DMS114 treated with DMSO at 0.1 percent for 48 hours (cell line): Measurements from ENCODE around the gene SLAMF7.

Experiments used
- DNase-seq: peaks from one replicate; lab custom pipeline; 2025; ENCODE audit not compliant: unreplicated experiment; lab: John Stamatoyannopoulos, UW

SLAMF7 gene

DNA sequence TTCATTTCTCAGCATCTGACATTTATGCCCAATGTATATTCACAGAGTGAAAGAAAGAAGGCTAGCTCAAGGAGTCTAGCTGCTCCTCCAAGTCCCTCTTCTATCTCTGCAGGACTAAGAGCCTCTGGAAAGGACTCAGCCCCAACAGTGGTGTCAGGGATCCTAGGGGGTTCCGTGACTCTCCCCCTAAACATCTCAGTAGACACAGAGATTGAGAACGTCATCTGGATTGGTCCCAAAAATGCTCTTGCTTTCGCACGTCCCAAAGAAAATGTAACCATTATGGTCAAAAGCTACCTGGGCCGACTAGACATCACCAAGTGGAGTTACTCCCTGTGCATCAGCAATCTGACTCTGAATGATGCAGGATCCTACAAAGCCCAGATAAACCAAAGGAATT is 60.6 kb downstream of the SLAMF7 start:
- DNase-seq: no peak

DNA sequence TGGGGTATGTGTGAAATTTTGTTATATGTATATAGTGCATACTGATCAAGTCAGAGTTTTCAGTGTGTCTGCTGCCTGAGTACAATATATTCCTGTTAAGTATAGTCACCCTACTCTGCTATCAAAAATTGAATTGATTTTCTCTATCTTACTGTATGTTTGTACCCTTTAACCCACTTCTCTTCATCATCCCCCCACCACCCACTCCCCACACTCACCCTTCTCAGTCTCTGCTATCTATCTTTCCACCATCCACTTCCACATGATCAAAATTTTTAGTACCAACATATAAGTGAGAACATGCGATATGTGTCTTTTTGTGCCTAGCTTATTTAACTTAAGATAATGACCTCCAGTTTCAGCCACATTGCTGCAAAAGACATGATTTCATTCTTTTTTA is 61.1 kb downstream of the SLAMF7 start:
- no peak for DNase-seq

DNA sequence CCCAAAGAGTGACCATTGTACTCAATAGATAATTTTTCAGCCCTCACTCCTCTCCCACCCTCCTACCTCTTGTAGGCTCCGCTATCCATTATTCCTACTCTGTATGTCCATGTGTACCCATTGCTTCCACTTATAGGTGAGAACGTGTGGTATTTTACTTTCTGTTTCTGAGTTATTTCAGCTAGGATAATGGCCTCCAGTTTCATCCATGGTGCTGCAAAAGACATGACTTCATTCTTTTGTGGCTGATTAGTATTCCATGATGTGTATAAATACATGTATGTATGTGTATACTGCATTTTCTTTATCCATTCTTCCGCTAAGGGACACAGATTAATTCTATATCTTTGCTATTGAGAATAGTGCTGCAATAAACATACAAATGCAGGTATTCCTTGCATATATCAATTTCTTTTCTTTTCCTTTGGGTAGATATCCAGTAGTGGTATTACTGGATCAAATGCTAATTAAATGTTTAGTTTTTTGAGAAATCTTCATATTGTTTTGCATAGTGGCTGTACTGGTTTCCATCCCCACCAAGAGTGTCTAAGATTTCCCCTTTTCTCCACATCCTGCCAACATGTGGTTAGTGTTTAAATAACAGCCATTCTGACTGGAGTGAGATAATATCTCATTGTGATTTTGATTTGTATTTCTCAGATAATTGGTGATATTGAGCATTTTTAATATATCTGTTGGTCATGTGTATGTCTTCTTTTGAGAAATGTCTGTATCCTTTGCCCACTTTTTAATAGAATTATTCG is 61.8 kb downstream of the SLAMF7 start:
- no peak for DNase-seq

DNA sequence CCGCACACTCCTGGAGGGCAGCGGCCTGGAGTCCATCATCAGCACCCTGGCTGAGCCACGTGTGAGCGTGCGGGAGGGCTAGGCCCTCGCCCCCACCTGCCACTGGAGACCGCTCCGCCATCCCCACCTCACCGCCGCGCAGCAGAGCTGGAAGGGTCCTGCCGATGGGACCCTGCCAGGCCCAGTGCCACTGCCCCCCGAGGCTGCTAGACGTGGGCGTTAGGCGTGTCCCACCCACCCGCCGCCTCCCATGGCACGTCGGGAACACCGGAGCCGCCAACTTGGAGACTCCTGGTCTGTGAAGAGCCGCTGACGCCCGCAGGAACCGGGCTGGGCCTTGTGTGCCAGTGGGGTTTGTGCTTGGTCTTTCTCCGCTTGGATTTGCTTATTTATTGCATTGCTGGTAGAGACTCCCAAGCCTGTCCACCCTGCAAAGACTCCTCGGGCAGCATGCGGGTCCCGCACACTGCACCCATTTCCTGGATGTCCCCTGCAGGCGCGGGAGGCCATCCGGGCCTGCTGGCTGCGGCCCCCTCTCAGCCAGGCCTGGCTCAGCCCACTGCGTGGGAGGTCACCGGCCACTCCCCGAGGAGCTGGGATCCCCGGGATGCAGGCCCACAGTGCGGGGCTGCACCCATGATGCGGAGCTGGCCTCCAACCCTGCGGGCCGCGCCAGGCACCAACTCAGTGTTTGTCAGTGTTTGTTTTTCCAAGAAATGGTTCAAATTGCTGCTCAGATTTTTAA is 63.0 kb downstream of the SLAMF7 start:
- no peak for DNase-seq
